Hematopoietic multipotent progenitor cell treated with erythropoietin and hydrocortisone succinate and interleukin-3 and kit ligand, for 15 days (in vitro differentiated cells): ENCODE results near the gene NLRP5.
"Not testable (repeated sequence)": the region's sequence is repeated elsewhere in the genome, so short reads cannot be mapped to it uniquely, and the experiment has no call there.

Source experiments
- DNase-seq: peaks from one replicate; pipeline ENCODE4 v3.0.0-alpha.2; 2015; ENCODE audit warnings: low spot score

NLRP5 gene

DNA sequence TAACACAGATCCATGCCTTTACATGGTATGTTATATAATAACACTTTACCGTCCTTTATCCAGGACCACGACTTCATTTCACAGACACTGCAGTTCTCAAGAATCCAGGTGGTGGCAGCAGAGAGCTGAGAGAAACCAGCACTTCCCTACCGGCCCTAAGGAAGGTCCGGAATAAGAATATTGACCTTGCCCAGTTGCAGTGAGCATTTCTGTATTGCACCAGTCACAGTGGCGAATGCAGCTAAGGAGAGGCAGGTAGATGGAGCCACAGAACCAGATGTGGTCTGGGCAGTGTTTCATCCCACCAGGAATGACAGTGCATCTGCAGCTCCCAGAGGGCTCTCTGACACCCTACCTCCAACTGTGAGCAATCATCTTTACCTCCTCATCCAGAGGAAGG, 89.9 kb downstream of the NLRP5 start:
- DNase-seq, result peak; percentile 61

DNA sequence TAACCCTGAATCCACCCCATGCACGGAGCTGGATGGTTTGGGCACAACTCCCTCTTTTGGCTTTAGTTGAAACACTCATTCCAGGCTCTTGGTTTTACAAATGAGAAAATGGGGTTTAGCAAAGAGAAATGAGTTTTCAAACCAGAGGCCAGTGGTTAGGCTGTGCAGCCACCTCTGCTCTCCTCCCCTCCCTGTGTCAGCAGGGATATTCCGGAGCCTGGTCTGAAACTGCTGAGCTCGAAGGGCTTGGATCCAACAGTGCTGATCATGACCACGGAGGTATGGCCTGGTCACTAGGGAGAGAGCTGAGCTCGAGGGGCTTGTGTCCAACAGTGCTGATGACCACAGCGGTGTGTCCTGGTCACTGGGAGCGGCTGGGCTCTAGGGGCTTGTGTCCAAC, 93.0 kb downstream of the NLRP5 start:
- no peak for DNase-seq

DNA sequence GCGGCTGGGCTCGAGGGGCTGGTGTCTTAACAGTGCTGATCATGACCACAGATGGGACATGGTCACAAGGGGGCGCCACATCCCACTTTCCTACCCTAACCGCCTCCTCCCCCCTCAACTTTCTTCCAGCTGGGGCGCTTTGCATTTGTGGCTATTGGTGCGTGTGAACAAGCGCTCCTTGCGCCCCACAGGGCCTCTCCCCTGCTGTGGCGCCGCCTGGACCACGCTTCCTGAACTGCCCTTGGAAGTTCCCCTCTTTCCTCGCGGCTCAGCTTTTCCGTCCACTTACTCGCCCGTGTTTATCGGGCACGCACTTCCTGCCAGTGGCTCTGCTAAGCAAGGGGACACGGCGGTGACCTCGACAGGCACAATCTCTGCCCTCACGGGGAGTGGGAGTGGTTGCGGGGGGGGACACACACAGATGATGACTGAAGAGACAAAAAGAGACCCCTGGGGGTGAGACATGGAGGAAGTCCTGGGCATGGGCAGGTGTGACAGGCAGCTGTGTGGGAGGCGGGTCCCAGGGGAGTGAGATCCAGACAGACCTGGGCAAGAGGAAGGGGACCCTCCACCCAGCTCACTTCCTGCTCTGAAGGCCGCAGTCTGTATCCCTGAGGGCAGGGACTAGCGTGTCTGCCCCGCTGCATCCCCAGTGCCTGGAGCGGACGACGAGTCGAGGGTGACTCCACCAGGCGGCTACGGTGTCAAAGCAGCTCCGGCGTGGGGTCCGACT, 94.3 kb downstream of the NLRP5 start:
- DNase-seq, result peak; percentile 57

DNA sequence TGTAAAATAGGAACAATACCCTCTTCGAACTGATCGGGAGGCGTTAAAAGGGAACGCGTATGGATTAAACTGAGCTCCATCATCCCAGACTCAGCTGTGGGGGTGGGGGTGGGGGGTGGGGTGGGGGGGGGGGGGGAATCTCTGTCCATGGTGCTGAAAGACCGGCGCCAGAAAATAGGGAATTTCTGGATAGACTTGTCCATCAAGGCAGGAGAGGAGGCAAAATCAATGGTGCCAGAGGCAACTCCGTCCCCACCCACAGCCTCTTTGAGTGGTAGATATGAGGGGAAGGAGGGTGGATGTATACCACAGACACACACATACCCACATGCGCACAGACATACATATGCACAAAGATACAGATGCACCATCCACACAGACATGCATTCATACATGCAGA, 97.1 kb downstream of the NLRP5 start:
- DNase-seq, result no peak

DNA sequence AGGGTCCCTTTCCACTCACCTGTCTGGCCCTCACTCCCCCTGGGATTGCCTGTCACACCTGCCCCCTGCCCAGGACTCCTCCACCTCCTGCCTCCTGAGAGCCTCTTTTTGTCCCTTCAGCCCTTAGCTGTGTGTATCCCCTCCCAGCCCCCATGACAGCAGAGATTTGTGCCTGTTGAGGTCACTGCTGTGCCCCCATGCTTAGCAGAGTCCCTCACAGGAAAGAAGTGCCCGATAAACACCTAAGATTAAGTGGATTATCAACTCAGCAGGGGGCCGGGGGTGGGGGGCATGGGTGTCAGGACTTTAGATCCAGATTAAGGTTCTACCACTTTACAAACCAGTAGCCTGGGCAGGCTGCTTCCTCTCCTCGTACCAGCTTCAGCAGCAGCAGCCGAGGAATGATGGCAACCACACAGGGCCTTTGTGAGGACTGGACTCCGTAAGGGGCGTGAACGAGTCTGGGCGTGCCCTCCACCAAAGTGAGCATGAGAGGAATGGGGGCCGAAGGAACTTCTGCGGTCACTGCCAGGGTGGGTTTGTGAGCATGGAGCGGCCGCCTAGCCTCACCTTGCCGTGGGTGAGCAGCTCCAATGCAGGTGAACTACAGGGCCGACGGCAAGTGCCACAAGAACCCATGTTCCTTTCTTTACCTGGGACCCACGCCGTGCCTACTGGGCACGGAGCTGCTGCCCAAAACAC, 98.4 kb downstream of the NLRP5 start:
- no peak for DNase-seq

DNA sequence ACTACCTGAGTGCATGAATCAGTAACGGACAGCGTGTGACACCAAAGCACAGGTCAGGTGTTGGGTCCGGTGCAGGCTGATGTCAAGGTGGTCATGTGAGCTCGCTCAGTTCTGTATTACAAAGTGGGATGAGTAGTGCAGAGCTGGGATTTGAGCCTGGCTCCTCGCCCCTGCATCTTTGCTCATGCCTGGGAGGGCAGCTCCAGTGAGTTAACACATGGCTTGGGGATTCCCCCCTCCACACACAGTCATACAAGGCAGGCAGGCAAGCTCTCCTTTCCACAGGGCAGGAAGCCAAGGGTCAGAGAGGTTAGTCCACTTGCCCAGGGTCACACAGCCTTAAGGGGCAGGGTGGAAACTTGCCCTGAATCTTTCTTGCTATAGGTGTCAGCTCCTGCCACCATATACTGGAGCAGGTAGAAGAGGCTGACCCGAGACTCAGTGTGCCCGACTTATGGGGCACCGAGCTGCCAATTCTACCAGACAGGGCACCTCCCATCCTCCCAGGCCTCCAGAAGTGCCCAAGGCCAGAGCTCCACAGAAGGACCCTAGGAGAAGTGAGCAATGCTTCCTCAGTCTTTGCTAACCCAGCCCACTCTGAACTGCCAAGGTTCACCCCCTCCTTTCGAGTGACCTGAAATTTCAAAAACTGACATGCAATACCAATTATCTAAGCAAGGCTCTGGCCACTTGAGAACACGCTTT, 99.1 kb downstream of the NLRP5 start:
- DNase-seq, result no peak

DNA sequence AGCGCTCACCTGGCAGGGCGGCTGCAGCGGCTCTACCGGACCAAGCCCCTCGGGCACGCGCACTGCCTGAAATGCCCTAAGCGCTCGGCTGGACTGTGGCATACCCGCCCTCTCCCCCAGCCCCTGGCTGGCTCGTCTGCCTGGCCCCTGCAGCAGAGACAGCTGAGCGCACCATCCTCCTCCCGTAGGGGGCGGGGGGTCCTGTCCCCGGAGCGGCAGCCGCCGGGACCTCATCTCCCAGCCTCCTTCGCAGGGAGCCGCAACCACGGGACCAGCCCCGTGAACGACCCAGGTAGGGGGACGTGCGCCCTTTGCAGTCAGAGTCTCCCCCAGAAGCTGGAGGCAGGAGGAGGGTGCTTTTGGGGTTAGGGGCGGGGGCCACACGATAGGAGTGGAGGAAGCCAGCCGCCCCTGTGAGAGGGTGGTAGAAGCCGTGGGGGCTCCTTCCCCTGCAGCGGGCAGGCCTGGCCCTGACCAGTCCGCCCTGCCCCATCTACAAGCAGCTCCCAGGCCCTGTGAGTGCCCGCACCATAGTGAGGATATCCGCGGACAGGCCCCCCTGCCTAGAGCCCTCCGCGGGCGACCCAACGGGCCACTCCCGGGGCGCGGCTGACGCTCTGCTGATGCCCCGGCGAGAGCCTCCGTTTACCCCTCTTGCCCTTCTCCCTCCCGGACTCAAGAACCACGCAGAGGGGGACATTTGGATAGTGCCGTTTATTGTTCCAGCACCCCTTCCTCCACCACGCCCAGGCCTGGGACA, 100.3 kb downstream of the NLRP5 start:
- DNase-seq, result no peak

DNA sequence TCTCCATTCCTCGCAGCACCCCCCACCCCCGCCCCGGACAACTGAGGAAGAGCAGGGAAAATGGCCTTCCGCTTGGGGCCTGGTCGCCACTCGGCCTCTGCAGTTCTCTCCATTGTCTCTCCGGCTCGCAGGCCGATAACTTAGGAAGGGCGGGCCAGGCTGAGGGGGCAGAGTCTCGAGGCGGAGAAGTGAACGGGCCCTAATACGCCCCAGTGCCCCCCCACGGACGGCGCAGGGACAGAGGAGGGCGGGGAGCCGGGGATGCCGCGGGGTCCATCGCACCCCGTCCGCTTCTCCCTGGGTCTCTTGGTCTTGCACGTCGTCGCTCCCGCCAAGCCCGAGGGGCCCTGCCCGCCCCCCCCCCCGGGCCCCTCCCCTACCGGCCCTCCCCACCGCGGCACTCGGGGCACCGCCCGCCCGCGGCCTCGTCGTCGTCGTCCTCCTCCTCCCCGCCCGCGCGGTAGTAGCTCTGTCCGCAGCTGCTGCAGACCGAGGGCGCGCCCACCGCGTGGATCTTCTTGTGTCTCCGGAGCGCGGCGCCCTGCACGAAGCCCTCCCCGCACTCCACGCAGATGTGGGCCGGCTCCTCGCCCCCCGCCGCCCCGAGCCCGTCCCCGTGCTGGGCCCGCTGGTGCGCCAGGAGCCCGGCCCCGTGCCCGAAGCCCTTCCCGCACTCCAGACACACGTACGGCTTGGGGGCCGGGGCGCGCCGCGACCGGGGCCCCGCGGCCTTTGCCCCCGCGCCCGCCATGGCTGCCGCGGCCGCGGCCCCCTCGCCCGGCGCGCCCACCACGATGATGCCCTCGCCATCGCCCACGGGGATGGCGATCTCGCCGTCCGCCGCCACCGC, 101.3 kb downstream of the NLRP5 start:
- DNase-seq, result no peak

DNA sequence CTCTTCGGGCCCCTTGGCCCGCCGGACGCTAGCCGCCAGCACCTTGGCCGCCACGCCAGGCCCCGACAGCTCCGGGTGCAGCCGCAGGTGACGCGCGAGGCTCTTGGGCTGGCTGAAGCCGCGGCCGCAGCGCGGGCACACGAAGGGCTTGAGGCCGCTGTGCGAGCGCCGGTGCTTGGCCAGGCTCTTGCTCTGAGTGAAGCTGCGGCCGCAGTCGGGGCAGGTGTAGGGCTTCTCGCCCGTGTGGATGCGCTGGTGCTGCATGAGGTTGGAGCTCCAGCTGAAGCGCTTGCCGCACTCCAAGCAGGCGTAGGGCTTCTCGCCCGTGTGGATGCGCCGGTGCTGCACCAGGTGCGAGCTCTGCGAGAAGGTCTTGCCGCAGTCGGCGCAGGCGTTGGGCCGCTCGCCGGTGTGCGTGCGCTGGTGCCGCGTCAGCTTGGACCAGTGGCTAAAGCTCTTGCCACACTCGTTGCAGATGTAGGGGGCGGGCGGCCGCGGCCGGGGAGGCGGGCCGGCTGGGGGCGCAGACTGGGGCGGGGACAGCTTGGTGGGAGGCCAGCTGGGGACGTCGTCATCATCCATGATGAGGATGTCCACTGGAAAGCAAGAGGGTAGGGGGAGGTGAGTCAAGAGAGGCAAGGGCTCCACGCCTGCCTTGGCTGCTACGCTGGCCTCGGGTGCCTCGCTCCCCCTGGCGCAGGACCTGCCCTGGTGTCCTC, 102.1 kb downstream of the NLRP5 start:
- no peak for DNase-seq

DNA sequence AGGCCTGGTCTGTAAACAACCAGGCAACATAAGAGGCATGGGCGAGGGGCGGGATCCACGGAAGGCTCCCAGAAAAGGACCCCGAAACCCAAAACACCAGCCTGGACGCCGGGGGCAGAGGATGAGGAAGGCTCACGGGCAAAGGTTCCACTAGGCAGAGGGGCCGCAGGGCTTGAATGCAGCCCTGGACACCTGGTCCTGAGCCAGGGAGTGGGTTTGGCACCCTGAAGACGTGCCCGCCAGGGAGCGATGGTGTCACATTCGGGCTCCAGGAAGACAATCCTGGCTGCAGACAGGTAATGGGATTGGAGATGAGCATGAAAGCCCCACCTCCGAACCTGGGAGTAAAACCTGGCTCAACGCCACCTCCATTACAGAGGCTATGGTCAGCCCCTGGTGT, 102.8 kb downstream of the NLRP5 start:
- no peak for DNase-seq

DNA sequence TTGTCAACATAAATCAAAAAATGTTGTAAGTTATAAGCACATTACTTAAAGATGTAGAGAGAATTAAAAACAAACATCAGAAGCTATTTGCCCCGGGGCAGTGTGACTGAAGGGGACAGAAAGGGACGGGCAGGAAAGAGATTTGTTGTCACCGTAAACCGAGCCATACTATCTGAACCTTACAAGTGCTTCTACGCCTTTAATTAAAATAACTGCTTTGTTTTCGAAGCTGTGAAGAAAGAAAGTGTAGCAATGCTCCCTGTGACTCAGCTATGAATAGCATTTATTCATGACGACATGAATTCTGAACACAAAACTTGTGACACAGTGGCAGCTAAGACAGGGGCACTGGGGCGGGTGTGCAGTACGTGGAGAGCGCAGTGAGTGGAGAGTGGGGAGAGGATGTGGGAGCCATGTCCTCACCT, 104.5 kb downstream of the NLRP5 start:
- DNase-seq, result no peak

DNA sequence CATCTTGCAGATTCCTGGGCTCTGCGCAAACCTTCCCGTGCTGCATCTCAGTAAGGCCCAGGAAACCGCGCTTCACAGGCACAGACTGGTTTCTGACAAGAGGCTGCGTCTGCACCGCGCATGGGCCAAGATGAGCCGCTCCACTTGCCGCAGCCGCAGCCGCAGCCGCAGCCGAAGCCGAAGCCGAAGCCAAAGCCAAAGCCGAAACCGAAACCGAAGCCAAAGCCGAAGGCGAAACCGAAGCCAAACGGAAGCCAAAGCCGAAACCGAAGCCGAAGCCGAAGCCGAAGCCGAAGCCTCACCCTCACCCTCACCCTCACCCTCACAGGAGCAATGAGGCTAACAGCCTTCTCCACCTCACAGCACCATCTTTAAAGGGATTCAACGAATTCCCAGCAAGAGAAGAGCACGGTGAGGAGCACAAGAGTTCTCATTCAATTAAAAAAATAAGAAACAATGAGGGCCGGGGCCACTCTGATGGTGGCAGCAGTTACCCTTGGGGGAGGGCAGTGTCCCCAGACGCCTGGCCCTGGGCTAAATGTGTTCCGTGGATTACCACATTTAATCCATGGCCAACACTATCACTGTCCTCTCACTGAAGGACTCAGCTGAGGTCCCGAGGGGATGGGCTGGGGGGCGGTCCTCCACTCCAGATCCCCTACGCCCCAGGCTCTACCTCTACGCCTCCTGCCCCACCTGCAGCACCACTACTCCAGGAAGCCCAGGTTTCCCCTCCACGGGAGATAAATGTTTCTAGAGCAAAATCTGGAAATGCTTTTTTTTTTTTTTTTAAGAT, 105.4 kb downstream of the NLRP5 start:
- DNase-seq, result no peak

DNA sequence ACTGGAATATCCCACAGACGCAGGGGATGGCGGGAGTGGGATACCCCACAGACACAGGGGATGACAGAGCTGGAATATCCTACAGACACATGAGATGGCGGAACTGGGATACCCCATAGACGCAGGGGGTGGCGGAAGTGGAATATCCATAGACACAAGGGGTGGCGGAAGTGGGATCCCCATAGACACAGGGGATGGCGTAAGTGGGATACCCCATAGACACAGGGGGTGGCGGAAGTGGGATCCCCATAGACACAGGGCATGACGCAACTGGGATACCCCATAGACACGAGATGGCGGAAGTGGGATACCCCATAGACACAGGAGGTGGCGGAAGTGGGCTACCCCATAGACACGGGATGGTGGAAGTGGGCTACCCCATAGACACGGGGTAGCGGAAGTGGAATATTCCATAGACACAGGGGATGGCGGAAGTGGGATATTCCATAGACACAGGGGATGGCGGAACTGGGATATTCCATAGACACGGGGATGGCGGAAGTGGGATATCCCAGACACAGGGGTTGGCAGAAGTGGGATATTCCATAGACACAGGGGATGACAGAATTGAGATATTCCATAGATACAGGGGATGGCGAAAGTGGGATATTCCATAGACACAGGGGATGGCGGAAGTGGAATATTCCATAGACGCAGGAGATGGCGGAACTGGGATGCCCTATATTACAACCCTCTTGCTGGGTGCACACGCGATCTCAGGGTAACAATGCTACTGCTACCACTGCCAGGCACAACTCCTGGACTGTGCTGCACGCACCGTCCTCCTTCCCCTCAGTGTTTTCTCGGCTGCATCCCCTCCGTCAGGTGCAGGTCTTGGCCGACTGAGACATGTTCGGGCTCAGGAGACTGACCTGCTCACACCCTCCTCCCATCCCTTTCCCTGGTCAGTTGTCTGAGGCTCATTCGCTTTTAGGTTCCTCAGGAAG, 106.4 kb downstream of the NLRP5 start:
- DNase-seq, result no peak

DNA sequence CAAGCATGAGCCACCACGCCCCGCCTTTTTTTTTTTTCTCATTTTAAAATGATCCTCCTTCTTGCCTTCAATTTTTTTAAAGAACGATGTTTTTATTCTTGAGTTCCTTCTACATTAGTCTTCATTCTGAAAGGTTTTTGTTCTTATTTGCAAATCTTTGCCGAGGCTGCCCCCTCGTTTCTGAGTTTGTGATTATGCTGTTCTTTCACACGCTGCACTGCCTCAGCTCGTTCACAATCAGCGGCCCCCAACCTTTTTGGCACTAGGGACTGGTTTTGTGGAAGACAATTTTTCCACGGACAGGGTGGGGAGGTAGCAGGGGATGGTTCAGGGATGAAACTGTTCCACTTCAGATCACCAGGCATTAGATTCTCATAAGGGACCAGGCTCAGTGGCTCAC, 107.9 kb downstream of the NLRP5 start:
- DNase-seq, result no peak

DNA sequence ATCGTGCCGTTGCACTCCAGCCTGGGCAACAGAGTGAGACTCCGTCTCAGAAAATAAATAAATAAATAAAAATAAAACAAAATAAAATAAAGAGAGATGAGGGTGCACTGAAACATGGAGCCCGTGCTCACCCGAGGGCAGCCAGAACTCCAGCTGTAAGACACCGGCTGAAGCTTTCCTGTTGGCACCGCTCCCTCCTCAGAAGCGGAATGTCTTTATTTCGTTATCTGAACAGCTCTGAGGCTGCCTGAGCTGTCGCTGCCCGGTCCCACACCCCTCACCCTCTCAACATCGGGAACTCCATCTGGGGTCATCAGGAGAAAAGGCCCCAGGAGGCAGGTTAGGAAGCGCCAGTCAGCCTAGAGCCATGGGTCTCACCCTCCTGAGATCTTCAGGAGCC, 110.1 kb downstream of the NLRP5 start:
- DNase-seq, result no peak

DNA sequence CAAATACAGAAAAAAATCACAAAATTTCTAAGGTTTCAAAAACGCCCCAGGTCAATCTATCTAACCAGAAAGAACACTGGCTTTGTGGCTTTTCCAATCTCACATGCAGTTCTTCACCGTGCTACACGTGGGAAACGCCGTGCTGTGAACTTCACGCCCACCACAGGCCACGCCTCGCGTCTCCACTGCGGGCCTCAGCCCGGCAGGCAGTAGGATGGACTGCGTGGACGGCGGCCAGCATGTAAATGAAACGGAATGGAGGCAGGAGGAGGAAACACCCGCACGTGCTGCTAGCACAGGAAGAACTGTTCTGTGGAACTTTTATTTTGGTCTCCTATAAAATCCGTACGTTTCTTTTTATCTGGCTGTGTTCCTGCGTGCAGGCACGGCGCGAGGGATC, 110.7 kb downstream of the NLRP5 start:
- no peak for DNase-seq

DNA sequence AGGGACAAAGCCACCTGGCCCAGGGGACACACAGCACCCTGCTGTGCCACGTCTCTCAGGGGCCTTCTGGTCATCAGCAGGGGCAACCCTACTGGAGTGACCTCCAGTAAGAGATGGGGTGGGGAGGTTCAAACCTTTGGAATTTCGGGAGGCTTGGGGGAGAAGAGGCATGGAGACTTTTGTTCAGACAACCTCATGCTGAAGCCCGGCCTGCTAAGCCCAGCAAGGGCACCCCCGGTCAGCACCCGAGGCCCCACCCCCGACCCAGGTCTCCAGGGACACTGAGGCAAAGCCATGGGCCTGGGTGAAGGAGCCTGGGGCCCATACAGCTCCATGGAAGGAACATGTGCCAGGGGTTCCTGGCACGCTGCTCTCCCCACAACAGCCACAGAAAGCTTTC, 111.2 kb downstream of the NLRP5 start:
- DNase-seq, result no peak

DNA sequence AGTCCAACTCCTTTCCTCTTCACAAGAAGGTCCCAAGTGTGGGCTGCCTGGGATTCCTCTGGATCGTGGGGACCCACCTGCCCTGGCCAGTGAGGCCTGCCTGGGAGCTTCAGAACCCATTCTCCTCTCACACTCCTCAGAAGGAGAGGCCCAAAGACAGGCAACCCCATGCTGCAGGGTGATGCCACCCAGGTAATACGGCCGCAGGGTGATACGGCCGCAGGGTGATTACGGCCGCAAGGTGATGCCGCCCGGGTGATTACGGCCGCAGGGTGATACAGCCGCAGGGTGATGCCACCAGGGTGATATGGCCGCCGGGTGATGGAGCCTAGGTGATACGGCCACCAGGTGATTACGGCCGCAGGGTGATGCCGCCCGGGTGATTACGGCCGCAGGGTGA, 111.7 kb downstream of the NLRP5 start:
- not testable (repeated sequence) for DNase-seq
